Measurements from ENCODE around the gene TPCN1. TPM values are rescaled to one million over a fixed set of nuclear protein-coding genes. Genes with fewer than 3 reads are reported as not detected.

TPCN1 gene
- total and polyA plus RNA-seq, 2 experiments from 2014 or later = 14.4 to 16.2 TPM

DNA sequence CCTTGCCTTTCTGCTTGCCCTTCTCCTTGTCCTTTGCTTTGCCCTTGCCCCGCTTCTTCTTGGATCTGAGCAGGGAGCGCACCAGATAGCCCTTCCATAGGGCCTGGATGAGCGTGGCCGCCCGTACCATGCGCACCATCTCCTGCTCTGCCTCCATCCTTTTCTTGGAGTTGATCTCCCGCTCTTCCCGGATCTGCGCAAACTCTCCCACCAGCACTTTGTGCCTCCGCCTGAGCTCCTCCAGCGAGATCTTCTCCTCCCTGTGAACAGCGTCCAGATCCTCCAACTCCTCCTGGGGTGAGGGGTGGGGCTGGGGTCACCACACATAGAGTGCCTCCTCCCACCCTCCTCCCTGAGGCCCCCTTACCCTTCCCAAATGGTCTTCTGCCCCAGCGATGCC is 25.7 kb upstream of the TPCN1 start:
- ATAC-seq (no peak), DNase-seq (ENCODE audit: low spot score) (no peak)
- peaks cover 4% of the 10 kb centered on the region; the same call in 1 of the 3 replicates for H3K4me1 Mint-ChIP-seq
- H3K79me2 ChIP-seq (replicated peaks; ENCODE audit: insufficient read depth) = no peaks in the 10 kb centered on the region
- no peaks in the 10 kb centered on the region for H3K9me3 Mint-ChIP-seq
- no peak overlapping the region for H3K4me3 ChIP-seq
- no peak overlapping the region for H3K27ac Mint-ChIP-seq
- H3K36me3 Mint-ChIP-seq (ENCODE audit: low read depth) = peaks cover 17% of the 10 kb centered on the region
- H3K27ac ChIP-seq (ENCODE audit: low read depth) = no peak overlapping the region
- H3K4me3 Mint-ChIP-seq = no peak overlapping the region
- TF ChIP-seq JUNB (IDR thresholded peaks at IDR 0.05; ENCODE audit: unreplicated experiment) = no peak
- TF ChIP-seq CTCF (conservative IDR thresholded peaks at IDR 0.05; ENCODE audit: low read depth in 2 of 2) = no peak
- no peak for TF ChIP-seq ZNF114 (CRISPR knock-in tag; IDR thresholded peaks at IDR 0.05)
- no peak for TF ChIP-seq NANOG (IDR thresholded peaks at IDR 0.05; ENCODE audit: borderline replicate concordance)
- TF ChIP-seq EZH2phosphoT487 (IDR thresholded peaks at IDR 0.05; ENCODE audit: unreplicated experiment) = no peak
- no peak for TF ChIP-seq ZNF331 (CRISPR knock-in tag; IDR thresholded peaks at IDR 0.05; ENCODE audit: low read depth)
- TF ChIP-seq ZNF462 (CRISPR knock-in tag; IDR thresholded peaks at IDR 0.05) = no peak
- no peak for TF ChIP-seq EZH2 (IDR thresholded peaks at IDR 0.05; ENCODE audit: low read depth, unreplicated experiment)
- TF ChIP-seq, protein P1, sequence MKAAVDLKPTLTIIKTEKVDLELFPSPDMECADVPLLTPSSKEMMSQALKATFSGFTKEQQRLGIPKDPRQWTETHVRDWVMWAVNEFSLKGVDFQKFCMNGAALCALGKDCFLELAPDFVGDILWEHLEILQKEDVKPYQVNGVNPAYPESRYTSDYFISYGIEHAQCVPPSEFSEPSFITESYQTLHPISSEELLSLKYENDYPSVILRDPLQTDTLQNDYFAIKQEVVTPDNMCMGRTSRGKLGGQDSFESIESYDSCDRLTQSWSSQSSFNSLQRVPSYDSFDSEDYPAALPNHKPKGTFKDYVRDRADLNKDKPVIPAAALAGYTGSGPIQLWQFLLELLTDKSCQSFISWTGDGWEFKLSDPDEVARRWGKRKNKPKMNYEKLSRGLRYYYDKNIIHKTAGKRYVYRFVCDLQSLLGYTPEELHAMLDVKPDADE (IDR thresholded peaks at IDR 0.05) = no peak
- TF ChIP-seq STAT1 (IDR thresholded peaks at IDR 0.05; ENCODE audit: unreplicated experiment) = no peak
- H2AFZ ChIP-seq = no peak overlapping the region
- no peaks in the 10 kb centered on the region for H3F3A ChIP-seq (replicated peaks; ENCODE audit: low read depth)
- H3K4me2 ChIP-seq = no peak overlapping the region
- H4K20me1 ChIP-seq (replicated peaks; ENCODE audit: insufficient read depth) = 0 out of 2 replicates have a peak, but pooled peaks cover 3% of the 10 kb centered on the region
- peaks cover 8% of the 10 kb centered on the region for H3K27me3 Mint-ChIP-seq (ENCODE audit: insufficient read depth, low read depth, poor library complexity)
- H3K36me3 ChIP-seq (ENCODE audit: insufficient read depth) = 0 out of 2 replicates have a peak, but pooled peaks cover 4% of the 10 kb centered on the region
- no peaks in the 10 kb centered on the region for H3K9me2 ChIP-seq (ENCODE audit: insufficient read depth)
- no peaks in the 10 kb centered on the region for H3K27me3 ChIP-seq (ENCODE audit: insufficient read depth)
- H3K4me1 ChIP-seq (ENCODE audit: insufficient read depth) = no peaks in the 10 kb centered on the region; the same call in 1 of the 2 replicates
